ENCODE results near the gene RYR2. TPM values are rescaled to one million over a fixed set of nuclear protein-coding genes. Genes with fewer than 3 reads are reported as not detected.

Gene RYR2
- total RNA-seq: under 1 TPM; 0.03 to 0.40 TPM

DNA sequence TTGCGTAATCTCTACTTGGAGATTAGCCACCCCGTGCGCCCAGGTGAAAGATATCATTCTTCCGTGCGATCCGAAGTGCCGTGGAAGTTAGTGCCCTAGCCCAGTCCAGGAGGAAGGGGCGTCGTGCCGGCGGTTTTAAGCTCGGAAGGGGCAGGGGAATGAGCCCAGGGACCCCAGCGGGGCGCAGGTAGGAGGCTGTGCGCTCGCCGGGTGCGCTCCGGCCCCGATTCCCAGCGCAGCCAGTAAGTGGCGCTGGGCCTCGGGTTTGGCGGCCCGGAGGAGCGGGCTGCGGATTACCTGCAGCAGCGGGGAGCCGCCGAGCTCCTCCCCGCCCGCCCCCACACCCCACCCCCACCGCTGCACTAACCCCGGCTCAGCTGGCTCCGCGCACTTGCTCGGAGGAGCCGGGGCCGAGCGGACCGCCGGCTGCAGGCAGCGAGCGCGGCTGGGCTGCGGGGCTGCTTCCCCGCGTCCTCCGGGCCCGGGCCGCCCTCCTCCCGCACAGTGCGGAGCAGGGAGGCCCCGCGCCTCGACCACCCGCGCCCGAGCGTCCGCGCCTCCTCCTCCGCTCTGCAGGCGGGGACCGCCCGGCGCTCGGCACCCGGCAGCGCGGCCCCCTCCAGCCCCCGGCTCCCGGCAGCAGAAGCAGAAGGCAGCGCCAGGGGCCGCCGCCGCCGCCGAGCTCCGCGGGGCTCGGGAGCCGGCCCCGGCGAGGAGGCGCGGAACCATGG lies at the start of gene RYR2:
RYR2 (plus strand) TSS at position 390 of the 731 bp plus-strand sequence; CDS start at position 728, 338 bp downstream.
- Mint-ChIP-seq H3K27ac (peak within 1 kb of the TSS; percentile 73), H3K9me3 (ENCODE audit: low read depth) (no peaks in the 10 kb centered on the region), H3K36me3 (peaks cover 3% of the 10 kb centered on the region), H3K4me3 (peak within 1 kb of the TSS; percentile 41), H3K4me1 (peaks cover 16% of the 10 kb centered on the region), H3K27me3 (peaks cover 46% of the 10 kb centered on the region)
- DNase-seq (no peak), ATAC-seq (no peak)
- CTCF ChIA-PET: interaction anchor here (0.9 kb wide), 1 partner anchor 520 kb away, joined by 3 read pairs; no protein-coding TSS in a partner anchor

DNA sequence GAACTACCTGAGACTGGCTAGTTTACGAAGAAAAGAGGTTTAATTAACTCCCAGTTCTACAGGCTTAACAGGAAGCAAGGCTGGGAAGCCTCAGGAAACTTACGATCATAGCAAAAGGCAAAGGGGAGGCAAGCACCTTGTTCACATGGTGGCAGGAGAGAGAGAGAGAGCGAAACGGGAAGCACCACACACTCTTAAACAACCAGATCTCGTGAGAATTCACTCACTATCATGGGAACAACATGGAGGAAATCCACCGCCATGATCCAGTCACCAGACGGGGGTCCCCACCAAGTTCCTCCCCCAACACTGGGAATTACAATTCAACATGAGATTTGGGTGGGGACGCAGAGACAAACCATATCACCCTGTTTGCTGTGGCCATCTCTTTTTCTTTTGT lies 49.5 kb upstream of the RYR2 start:
- ATAC-seq (no peak), DNase-seq (no peak)
- Mint-ChIP-seq H3K27ac (no peak overlapping the region), H3K36me3 (no peaks in the 10 kb centered on the region), H3K4me1 (no peaks in the 10 kb centered on the region), H3K9me3 (ENCODE audit: low read depth) (no peaks in the 10 kb centered on the region), H3K4me3 (no peak overlapping the region), H3K27me3 (no peaks in the 10 kb centered on the region)
- CTCF ChIA-PET: no interaction called here

DNA sequence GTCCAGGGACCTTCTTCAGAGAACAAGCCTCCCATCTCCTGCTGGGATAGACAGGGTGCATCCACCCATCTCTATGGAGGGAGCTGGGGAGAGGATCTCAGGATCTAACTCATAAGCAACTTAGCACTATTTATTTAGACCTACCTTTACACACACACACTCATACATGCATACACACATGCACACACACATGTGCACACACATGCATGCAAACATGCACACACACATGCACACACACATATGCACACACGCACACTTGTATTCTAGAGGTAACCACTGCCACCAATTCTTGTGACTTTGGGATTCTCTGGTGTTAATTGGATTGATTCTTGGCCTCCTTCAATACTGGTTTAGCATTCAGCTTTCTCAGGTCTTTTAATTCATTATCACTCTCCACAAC lies 47.5 kb upstream of the RYR2 start:
- Mint-ChIP-seq H3K27me3 (no peaks in the 10 kb centered on the region), H3K27ac (no peak overlapping the region), H3K9me3 (ENCODE audit: low read depth) (no peaks in the 10 kb centered on the region), H3K4me1 (no peaks in the 10 kb centered on the region), H3K4me3 (no peak overlapping the region), H3K36me3 (no peaks in the 10 kb centered on the region)
- CTCF ChIA-PET: no interaction called here
- DNase-seq (no peak), ATAC-seq (no peak)

DNA sequence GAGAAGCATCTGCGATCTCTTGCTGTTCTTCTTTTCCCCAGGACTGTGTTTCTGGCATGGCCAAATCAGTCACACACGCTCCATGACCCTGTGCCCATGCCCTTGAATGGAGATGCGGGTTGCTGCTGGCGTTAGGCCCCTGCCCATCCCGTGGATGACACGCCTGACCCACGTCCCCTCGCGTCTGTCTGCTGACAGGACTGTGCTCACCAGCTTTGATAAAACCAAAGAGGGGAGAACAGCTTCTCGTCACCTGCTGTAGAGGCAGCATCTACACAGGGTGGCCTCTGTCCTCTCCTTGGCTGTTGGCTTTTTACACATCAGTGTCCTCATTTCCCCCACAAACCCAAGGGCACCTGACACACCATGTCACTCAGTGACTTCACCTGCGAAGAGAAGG lies 44.6 kb upstream of the RYR2 start:
- no peak overlapping the region for H3K27ac Mint-ChIP-seq
- no peak overlapping the region for H3K4me3 Mint-ChIP-seq
- CTCF ChIA-PET: no interaction called here
- DNase-seq: no peak
- no peaks in the 10 kb centered on the region for H3K27me3 Mint-ChIP-seq
- no peaks in the 10 kb centered on the region for H3K36me3 Mint-ChIP-seq
- no peaks in the 10 kb centered on the region for H3K4me1 Mint-ChIP-seq
- no peaks in the 10 kb centered on the region for H3K9me3 Mint-ChIP-seq (ENCODE audit: low read depth)
- no peak for ATAC-seq

DNA sequence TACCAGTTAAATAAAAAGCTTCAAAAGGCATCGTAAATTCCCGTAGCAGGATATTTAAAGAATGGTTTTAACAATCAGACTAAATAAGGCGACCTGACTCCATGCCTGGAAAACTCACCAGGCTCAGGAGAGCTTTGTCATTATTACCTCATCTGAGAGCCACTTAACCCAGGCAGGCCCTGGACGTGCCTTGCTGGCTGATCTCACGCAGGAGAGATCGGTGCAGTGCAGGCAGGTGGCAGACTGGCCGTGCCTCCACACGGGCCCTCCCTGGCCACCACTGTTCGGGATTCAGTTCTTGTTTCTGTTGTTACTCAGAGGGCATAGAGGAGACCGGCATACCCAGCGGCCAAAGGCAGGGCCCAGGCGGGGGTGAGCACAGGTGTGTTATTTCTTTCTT lies 44.1 kb upstream of the RYR2 start:
- ATAC-seq: no peak
- CTCF ChIA-PET: no interaction called here

DNA sequence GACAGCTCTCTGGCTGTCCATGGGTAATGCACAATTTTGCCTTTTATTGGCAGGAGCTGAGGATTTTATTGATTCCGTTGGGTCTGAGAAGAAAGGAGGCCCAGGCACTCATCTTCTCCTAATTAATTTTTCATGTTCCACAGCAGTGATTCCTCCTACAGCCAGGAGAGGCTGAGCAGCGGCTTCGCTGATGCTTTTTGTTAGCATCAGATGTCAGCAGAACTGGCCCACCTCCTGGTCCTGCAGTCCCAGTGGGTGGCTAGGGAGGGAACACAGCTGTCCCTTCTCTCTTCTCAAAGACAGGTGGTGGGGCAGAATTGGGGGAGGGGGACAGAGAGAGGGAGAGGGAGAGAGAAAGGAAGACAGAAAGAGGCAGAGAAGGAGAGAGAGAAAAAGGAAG lies 43.4 kb upstream of the RYR2 start:
- no peak overlapping the region for H3K27ac Mint-ChIP-seq

More for the DNA sequence above, 44.1 kb upstream of the RYR2 start:
- no peak for DNase-seq
- no peaks in the 10 kb centered on the region for H3K9me3 Mint-ChIP-seq (ENCODE audit: low read depth)
- H3K4me3 Mint-ChIP-seq: no peak overlapping the region
- no peaks in the 10 kb centered on the region for H3K27me3 Mint-ChIP-seq
- H3K36me3 Mint-ChIP-seq: no peaks in the 10 kb centered on the region
- no peaks in the 10 kb centered on the region for H3K4me1 Mint-ChIP-seq
- no peak overlapping the region for H3K27ac Mint-ChIP-seq

DNA sequence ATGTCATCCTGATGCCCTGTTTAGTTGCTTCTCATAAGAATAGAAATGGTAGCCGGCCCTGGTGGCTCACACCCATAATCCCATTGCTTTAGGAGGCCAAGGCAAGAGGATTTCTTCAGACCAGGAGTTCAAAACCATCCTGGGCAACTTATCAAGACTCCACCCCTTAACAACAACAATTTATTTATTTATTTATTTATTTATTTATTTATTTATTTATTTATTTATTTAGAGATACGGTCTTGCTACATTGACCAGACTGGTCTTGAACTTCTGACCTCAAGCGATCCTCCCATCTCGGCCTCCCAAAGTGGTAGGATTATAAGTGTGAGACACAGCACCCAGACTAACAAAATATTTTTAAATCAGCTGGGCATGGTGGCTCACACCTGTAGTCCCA lies 41.8 kb upstream of the RYR2 start:
- no peaks in the 10 kb centered on the region for H3K4me1 Mint-ChIP-seq
- no peak for DNase-seq
- no peak overlapping the region for H3K27ac Mint-ChIP-seq
- H3K4me3 Mint-ChIP-seq: no peak overlapping the region
- H3K36me3 Mint-ChIP-seq: no peaks in the 10 kb centered on the region
- no peaks in the 10 kb centered on the region for H3K27me3 Mint-ChIP-seq
- H3K9me3 Mint-ChIP-seq (ENCODE audit: low read depth): no peaks in the 10 kb centered on the region
- CTCF ChIA-PET: no interaction called here
- no peak for ATAC-seq

More for the DNA sequence above, 43.4 kb upstream of the RYR2 start:
- CTCF ChIA-PET: no interaction called here
- Mint-ChIP-seq H3K4me1 (no peaks in the 10 kb centered on the region), H3K4me3 (no peak overlapping the region), H3K9me3 (ENCODE audit: low read depth) (no peaks in the 10 kb centered on the region), H3K27me3 (no peaks in the 10 kb centered on the region), H3K36me3 (no peaks in the 10 kb centered on the region)
- ATAC-seq (no peak), DNase-seq (no peak)

DNA sequence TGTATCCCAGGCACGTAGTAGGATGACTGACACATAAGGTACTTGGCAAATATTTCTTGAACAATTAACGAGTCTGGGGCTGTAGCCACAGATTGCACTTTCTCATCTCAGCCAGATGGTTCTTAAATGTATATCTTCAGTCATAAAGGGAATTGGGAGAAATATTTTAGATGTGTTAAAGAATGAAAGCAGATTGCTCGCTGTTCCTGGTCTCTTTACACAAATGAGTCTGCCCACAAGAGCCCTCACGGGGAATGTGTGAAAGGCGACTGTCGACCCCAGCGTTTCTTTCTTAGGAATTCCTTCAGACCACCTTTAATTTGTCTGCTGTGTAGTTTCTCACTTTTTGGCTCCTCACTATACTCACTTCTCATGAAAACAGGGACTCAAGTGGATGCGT lies 38.5 kb upstream of the RYR2 start:
- H3K4me1 Mint-ChIP-seq: no peaks in the 10 kb centered on the region
- H3K27me3 Mint-ChIP-seq: peaks cover 3% of the 10 kb centered on the region
- no peak overlapping the region for H3K4me3 Mint-ChIP-seq
- no peaks in the 10 kb centered on the region for H3K36me3 Mint-ChIP-seq
- DNase-seq (no peak), ATAC-seq (no peak)
- no peak overlapping the region for H3K27ac Mint-ChIP-seq
- H3K9me3 Mint-ChIP-seq (ENCODE audit: low read depth): no peaks in the 10 kb centered on the region
- CTCF ChIA-PET: no interaction called here

DNA sequence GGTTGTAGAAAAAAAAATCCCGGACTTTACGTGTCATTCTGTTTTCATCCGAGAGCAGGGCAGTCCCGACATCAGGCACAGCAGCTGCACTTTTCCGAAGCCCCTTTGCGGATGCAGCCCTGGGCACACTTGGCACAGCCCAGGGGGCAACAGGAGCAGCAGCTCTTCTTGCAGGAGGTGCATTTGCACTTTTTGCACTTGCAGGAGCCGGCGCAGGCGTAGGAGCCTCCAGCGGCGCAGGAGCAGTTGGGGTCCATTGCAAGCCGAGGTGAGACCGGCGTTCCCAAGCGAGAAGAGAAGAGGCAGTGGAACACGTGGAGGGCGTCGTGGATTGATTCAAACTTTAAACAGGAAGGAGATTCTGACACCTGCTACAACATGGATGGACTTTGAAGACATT lies 37.9 kb upstream of the RYR2 start, which contains the start of gene MT1HL1:
MT1HL1 (minus strand) TSS at position 326 of the 400 bp plus-strand sequence; CDS start at position 257, 69 bp downstream.
- CTCF ChIA-PET: no interaction called here
- Mint-ChIP-seq H3K27ac (no peak within 1 kb of the TSS), H3K27me3 (peaks cover 3% of the 10 kb centered on the region), H3K4me3 (no peak within 1 kb of the TSS), H3K36me3 (no peaks in the 10 kb centered on the region), H3K4me1 (no peaks in the 10 kb centered on the region), H3K9me3 (ENCODE audit: low read depth) (no peaks in the 10 kb centered on the region)
- no peak for DNase-seq
- ATAC-seq: no peak

DNA sequence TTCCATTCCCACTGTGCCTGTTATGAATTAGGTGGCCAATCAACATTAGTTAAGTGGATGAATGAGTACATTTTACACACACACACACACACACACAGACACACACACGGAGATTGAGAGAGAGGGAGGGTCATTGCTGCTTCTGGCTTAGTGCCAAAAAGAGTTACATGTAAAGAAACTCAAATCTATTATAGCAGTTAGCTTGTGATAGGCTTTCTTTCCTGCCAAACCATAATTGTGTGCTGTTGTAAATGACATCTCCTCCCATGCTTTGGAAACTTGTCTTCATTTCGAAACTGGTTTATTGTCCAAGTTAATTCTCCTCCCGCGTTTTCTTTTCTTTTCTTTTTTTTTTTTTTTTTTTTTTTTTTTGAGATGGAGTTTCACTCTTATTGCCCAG lies 36.3 kb upstream of the RYR2 start:
- no peak for DNase-seq
- Mint-ChIP-seq H3K4me1 (no peaks in the 10 kb centered on the region), H3K9me3 (ENCODE audit: low read depth) (no peaks in the 10 kb centered on the region), H3K27ac (no peak overlapping the region), H3K4me3 (no peak overlapping the region), H3K36me3 (no peaks in the 10 kb centered on the region), H3K27me3 (peaks cover 3% of the 10 kb centered on the region)
- CTCF ChIA-PET: interaction anchor here (0.7 kb wide), 1 partner anchor 350 kb away, joined by 3 read pairs; no protein-coding TSS in a partner anchor
- ATAC-seq: no peak

DNA sequence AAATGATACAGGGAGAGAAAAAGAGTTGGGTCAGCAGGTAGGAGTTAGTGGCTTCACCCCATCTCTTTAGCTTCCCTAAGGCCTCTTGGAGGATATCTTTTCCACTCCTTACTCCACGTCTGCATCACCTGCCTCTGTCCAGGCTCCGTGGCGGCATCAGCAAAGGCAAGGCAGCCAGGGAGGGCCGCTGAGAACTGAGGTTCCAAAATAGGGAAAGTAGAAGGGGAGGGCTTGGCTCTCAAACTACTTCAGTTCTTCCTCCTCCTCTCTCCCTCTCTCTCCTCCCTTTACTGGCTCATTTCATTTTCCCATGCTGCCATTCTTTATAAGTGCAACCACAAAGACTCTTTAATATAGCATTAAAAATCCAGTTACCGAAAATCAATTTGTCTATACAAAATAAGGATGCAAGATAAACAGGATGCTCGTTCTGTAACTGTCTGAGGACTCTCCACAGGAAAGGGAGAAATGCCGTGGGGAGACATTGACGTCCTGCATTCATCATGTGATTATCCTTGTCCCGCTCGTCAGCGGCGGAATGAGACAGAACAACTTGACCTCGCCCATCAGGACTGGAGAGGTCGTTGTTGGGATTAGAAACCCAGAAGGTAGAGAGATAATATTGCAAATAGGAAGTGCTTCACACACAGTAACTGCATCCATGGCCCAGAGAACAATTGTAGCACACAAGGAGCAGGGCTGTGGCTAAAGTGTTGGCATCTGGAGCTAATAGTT lies 34.7 kb upstream of the RYR2 start:
- Mint-ChIP-seq H3K4me3 (no peak overlapping the region), H3K36me3 (no peaks in the 10 kb centered on the region), H3K27ac (no peak overlapping the region), H3K9me3 (ENCODE audit: low read depth) (no peaks in the 10 kb centered on the region), H3K4me1 (no peaks in the 10 kb centered on the region), H3K27me3 (peaks cover 3% of the 10 kb centered on the region)
- DNase-seq: no peak
- ATAC-seq: no peak
- CTCF ChIA-PET: no interaction called here

DNA sequence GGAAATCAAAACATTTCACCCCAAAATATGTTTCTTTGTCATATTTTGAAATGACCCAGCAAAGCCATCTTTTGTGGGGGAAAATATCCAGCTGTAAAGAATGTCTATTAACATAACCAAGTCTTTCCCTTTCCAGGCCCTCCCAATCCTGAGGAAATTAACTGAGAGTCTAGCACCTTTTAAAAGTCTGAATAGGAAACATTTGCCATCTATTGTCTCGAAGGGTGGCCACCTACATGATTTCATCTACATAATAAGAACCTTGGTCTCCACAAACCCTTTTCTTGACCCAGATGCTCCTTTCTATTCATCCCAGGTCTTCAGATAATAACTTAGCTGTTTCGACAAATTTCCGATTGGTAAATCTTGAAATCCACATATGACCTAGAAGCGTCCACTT lies 32.4 kb upstream of the RYR2 start:
- Mint-ChIP-seq H3K36me3 (no peaks in the 10 kb centered on the region), H3K27me3 (peaks cover 3% of the 10 kb centered on the region), H3K27ac (no peak overlapping the region), H3K4me3 (no peak overlapping the region), H3K9me3 (ENCODE audit: low read depth) (no peaks in the 10 kb centered on the region), H3K4me1 (no peaks in the 10 kb centered on the region)
- no peak for DNase-seq
- CTCF ChIA-PET: no interaction called here
- ATAC-seq: no peak

DNA sequence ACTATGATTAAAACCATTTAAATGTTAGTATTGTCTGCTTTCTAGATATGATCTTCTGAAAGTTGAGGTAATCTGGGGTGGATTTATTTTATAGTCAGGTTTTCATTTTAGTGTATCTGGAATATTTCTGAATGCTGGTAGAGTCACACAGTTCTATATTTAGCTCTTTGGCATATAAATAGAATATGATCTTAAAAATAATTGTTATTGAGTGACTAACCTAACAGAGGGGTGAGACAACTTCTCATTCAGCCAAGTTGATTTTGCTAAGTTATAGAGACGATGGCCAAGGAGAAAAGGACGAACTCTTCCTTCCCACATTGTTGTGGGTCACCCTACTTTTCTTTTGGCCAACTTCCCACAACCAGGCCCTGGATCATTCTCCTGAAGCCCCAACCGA lies 30.6 kb upstream of the RYR2 start:
- no peak for ATAC-seq
- Mint-ChIP-seq H3K36me3 (no peaks in the 10 kb centered on the region), H3K4me3 (no peak overlapping the region), H3K27me3 (no peaks in the 10 kb centered on the region), H3K27ac (no peak overlapping the region), H3K9me3 (ENCODE audit: low read depth) (no peaks in the 10 kb centered on the region), H3K4me1 (no peaks in the 10 kb centered on the region)
- no peak for DNase-seq
- CTCF ChIA-PET: no interaction called here

DNA sequence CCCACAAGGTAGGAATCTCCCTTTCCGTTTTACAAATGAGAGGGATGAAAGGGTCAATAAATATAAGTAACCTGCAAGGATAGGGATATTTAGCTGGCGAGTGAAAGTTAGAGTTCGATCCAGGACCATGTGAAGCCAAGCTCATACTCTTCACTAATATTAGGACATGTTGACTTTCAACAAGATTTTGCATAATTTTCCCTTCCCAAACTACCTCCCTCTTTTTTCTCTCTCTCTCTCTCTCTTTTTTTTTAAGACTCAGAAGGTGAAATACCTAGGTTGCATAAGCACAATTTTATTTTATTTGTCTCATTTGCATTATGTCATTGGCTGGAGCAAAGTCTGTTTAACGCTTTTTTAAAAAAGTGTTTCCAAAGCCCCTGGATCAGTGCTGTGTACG lies 29.6 kb upstream of the RYR2 start:
- Mint-ChIP-seq H3K9me3 (ENCODE audit: low read depth) (no peaks in the 10 kb centered on the region), H3K4me3 (no peak overlapping the region), H3K4me1 (no peaks in the 10 kb centered on the region), H3K27me3 (no peaks in the 10 kb centered on the region), H3K36me3 (no peaks in the 10 kb centered on the region), H3K27ac (no peak overlapping the region)
- CTCF ChIA-PET: no interaction called here
- no peak for DNase-seq
- no peak for ATAC-seq
